ENCODE data around the gene CLDN7.

Gene CLDN7

DNA sequence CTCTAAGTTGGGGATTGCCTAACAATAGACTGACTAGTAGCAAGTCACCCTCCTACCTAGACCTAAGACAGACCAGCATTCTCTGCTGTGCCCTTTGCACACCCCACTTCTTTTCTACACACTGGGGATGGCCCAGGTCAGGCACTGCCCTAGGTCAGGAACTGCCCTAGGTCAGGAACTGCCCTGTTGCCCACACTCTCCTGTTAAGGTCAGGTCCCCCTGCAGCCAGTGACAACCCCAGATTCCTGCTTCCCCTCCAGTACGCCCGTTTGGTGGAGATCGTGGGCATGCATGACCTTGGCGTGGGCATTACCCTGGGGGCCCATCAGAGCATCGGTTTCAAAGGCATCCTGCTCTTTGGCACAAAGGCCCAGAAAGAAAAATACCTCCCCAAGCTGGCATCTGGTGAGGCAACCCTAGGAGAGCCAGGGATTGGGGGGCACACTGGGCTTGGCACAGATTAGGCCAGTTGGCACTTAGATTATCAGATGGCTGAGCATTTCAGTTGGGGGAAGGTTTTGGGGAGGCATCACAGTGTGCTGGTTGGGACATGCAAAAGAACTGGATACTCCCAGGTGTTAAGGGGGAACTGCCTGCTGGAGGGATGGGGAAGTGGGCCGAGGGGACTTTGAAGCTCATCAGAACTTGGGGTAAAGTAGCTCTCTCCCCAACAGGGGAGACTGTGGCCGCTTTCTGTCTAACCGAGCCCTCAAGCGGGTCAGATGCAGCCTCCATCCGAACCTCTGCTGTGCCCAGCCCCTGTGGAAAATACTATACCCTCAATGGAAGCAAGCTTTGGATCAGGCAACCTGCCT is 40.8 kb downstream of the CLDN7 start:
- no peak for DNase-seq (ENCODE audit: low read depth in 2 of 2, low spot score in 1 of 2)

DNA sequence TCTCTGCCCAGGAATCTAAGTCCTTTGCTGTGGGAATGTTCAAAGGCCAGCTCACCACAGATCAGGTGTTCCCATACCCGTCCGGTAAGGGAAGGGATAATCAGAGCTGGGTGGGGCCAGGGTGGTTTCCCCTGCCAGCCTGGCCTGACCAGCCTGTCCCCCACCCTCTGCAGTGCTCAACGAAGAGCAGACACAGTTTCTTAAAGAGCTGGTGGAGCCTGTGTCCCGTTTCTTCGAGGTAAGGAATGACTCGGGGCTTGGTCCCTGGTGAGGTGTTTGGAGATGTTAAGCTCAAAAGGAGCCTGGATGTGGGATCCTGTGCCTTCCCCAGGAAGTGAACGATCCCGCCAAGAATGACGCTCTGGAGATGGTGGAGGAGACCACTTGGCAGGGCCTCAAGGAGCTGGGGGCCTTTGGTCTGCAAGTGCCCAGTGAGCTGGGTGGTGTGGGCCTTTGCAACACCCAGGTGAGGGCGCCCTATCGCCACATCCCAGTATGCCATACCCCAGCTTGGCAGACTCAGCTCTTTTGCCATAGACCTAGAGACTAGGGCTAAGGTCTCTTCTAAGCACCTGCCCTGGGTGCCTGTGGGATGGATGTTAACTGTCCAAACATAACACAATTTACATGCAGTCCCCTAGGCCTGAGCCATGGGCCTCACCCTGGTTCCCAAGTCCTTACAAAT is 41.5 kb downstream of the CLDN7 start:
- DNase-seq (ENCODE audit: low read depth in 2 of 2, low spot score in 1 of 2): no peak

DNA sequence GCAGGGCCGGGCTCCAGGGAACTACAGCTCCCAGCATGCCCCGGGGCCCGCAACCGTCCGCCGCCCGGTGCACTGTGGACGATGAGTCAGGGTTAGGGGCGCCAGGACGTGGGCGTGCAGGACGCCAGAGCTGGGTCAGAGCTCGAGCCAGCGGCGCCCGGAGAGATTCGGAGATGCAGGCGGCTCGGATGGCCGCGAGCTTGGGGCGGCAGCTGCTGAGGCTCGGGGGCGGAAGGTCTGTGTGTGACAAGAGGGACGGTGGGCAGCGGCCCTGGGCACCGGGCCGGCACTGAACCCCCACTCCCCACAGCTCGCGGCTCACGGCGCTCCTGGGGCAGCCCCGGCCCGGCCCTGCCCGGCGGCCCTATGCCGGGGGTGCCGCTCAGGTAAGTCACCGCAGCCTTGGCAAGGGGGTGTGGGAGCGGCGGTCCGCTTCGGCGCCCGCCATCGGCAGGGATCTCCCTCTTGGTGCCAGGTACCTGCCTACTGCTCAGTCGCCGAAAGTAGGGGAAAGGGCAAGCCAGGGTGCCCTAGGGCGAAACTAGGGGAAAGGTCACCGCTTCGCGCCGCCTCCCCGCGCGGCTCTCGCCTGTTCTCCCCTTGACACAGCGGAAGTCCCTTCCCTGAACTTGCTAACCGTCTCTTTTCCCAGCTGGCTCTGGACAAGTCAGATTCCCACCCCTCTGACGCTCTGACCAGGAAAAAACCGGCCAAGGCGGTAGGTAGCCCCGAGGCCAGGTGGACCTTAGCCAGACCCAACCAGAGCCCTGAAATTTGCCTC is 42.3 kb downstream of the CLDN7 start, which contains the start of the genes ACADVL and DLG4:
ACADVL (plus strand) TSS at position 127 of the 781 bp plus-strand sequence; CDS start at position 174, 47 bp downstream.
DLG4 (minus strand) TSS at position 25 of the 781 bp plus-strand sequence.
- DNase-seq (ENCODE audit: low read depth in 2 of 2, low spot score in 1 of 2): peak; percentile 58 to 61

DNA sequence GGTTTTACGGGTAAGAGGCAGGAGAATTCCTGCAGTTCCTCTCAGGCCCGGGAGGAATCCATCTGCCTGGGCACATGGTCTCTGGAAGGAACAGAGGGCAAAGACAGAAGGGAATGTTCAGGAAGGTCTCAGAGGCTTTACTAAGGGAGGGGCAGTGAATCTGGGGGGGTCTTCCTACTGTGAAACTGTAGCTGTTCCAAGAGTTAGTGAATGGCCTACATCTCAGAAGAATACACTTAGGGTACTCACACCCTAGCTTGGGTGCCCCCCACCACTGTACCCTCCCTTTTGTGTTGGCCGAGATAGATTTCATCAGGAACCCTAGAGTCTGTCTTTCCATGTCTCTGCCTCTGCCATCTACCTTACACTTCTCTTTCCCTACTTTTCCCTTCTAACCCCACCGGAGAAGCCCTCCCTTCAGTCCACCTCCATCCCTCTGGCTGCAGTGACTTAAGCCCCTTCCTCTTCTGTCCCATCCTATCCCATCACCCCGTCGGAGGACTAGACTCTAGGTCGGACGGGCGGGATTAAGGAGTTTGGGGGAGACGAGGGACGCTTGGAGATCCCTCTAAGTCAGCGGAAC is 43.0 kb downstream of the CLDN7 start:
- DNase-seq (ENCODE audit: low read depth in 2 of 2, low spot score in 1 of 2): no peak

DNA sequence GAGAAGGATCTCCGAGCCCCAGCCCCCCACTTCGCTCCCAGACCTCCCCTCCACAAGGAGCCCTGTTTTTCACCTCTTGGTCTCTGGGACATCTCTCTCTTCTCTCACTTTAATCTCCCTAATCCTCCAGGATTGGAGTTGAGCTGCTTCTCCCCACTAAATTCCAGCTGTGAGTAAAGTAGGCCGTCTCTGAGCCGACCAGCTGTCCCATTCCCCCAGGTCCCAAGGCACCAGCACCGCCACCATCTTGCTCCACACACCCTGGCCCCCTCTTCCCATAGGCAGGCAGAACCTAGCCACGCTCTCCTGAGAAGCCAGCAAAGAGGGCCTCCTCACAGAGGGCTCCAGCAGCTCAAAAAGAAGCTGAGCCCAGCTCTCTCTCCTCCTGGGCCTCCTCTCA is 43.5 kb downstream of the CLDN7 start:
- DNase-seq (ENCODE audit: low read depth in 2 of 2, low spot score in 1 of 2): no peak

DNA sequence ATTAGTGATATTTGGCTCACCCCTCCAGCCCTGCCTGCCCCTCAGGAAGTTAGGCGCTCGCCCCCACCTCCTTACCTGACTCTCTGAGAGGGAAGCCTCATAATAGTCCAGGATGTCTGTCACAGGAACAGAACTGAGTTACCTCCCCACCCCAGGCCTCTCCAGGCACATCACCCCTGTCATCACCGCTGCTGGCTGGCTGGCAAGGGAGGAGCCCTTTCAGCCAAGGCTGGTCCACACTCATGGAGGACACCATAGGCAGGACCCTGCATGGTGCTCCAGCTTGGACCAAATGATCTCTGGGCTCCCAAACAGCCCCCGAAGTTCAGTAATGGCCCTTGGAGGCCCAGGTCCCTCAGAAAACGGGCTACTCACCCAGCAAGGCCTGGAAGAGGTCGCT is 44.1 kb downstream of the CLDN7 start:
- DNase-seq (ENCODE audit: low read depth in 2 of 2, low spot score in 1 of 2): no peak

DNA sequence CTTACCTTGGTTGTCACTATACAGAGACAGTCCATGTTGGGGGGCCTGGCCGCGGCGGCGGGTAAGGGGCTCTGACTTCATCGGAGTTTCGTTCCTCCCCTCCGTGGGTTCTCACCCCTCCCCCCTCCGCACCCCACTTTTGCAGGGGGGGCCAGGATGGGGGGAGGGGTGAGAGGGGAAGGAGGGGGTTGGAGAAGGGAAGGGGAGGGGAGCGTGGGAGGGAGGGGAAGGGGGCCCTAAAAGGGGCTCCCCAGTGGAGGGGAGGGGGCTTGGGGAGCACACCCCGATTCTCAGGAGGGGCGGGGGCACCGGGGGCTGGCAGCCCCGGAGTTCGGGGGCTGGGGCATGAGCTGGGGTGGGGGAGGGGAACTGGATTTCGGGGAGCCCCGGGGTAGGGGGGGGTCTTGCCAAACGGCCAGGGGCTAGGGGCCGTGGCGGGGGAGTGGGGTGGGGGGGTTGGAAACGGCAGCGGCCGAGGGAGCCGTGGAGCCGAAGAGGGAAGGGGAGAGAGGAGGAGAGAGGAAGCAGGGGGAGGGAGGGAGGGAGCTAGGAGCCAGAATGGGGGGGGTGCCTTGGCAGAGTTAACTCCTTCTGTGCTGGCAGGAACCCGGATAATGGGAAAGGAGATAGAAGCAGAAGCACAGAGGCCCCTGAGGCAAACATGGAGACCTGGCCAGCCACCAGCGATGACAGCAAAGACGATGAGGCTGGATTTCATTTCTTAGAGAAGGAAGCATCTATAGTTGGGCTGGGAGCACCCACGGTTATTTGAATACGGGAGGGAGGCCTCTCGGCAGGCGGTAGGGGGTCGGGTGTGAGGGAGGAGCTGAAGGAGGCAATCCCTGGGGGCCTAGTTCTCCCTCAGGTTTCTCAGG is 44.9 kb downstream of the CLDN7 start:
- DNase-seq (ENCODE audit: low read depth in 2 of 2, low spot score in 1 of 2): no peak

DNA sequence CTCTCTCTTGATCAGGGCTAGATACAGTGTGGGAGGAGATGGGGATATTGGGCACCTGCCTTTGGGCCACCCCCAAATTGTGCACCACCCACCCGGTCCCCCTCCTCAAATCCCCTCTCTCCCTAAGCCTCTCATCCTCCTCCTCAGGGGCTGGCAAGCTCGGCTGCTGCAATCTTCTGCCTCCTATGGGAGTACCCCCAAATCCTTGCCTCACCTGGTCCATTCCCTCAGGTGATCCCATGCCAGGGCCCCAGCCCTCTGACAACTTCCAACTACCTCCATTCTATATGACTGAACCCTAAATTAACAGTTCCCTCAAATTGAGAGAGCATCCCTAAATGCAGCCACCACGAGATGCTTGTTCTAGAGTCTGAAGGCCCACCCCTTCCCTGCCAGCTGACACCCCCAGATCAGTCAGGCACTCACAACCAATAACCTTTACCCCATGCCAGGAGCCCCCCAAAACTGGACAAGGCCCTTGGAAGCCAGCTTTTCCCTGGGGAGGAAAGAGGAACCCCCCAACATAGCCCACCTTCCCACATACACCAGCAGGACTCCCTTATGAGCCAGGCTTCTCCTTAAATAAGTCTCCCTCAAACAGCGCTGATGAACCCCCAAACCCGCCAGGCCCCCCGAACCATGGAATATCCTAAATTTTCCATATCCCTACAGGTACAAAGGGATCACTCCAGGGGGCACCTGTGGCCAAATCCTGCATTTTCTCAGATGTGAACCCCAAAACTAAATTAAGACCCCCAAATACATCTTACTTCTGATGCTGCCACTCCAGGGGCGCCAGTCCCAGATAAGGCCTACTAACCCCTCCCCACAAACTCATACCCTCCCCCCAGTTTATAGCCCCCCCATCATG is 45.8 kb downstream of the CLDN7 start:
- DNase-seq (ENCODE audit: low read depth in 2 of 2, low spot score in 1 of 2): no peak

DNA sequence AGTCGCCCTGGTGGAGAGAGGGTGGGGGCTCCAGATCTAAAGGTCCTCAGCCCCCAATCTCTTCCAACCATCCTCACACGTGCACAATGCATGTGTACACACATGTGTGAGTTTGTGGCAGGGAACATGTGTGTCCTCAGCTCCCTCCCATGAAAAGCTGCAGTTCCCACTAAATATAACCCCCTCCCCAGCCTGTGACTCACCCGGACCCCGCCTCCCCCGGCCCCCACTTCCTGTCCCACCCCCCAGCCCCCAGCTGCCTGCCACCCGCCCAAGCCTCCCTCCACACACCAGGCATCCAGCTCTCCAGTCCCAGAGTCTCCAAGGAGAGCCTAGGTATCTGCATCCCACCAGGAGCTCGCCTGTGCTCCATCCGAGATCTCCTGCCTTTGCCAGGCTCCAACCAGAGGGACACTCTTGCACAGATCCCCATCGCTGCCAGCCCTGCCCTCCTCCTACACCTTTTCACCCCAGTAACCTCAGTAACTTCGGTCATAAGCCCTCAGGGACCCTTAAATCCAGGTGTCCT is 46.6 kb downstream of the CLDN7 start:
- DNase-seq (ENCODE audit: low read depth in 2 of 2, low spot score in 1 of 2): no peak

DNA sequence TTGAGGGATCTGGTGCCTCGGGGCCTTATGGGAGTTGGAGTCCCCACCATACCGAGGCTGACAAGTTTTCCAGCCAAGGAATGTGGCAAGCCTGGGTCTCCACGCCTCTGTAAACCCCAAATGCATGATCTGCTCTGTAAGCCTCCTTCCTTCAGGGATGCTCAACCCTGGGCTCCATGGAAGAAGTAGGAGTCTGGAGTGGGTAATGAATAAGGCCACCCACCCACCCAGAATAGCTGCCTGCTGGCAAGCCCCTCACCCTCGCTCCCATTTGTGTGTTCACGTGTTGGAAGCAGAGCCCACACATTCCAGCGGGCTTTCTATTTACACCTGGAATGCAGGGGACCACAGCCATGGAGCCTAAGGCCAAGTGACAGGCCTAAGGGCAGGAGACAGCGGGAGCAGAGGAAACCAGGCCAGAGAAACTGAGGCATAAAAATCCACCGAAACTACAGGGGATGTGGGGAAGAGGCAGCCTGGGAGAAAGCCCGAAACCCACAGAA is 47.1 kb downstream of the CLDN7 start:
- DNase-seq (ENCODE audit: low read depth in 2 of 2, low spot score in 1 of 2): no peak

DNA sequence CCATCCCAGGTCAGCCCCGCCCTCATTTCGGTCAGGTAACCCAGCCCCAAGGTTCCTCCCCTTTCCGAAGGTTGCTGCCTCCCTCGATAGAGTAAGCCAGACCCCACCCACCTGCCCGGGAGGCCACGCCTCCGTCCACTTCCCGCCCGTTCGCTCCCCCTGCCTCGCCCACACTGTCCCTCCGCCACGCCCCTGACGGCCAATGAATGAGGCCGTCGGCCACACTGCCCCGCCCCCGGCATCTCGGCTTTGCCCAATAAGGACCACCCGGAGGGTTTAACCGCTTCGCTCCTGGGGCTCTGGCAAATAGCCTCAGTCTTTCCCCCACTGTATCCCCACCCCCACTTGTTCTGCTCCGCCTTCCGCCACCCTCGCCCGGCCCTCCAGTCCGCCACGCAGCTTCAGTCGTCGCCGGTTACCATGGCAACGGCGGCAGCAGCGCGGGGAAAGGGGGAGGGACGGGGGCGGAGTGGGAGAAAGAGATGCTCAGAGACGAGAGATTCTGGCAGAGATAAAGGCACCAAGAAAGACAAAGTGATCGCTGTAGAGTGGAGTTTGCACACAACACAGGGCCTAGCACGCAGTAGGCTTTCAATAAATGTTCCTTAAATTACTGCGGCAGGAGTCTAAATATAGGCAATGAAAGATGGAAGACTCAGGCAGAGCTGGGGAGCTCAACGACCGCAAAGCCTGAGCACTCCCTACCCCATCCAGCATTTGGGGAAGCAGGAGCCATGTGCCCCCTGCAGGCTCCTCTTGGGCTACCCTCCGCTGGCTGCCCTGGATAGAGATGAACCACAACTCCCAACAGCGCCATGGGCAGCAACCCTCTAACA is 47.8 kb downstream of the CLDN7 start:
- peak; percentile 97 to 98 for DNase-seq (ENCODE audit: low read depth in 2 of 2, low spot score in 1 of 2)

DNA sequence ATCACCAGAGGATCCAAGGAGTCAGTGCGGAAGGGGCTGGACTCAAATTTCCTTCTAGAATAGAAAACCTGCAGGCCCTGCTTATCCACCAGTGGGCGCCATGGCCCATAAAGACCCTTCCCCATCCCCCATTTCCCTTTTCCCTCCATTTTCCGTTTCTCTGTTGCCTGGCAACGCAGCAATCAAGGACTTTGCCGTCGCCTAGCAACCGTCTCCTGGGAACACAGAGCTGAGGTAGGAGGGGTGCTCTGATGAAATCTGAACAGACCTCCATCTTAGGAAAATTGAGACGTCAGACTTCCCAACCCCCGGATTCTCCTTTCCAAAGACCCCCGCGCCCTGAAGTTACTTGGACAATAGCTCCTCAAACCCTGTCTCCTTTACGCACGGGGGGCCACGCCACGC is 48.4 kb downstream of the CLDN7 start:
- DNase-seq (ENCODE audit: low read depth in 2 of 2, low spot score in 1 of 2): no peak

DNA sequence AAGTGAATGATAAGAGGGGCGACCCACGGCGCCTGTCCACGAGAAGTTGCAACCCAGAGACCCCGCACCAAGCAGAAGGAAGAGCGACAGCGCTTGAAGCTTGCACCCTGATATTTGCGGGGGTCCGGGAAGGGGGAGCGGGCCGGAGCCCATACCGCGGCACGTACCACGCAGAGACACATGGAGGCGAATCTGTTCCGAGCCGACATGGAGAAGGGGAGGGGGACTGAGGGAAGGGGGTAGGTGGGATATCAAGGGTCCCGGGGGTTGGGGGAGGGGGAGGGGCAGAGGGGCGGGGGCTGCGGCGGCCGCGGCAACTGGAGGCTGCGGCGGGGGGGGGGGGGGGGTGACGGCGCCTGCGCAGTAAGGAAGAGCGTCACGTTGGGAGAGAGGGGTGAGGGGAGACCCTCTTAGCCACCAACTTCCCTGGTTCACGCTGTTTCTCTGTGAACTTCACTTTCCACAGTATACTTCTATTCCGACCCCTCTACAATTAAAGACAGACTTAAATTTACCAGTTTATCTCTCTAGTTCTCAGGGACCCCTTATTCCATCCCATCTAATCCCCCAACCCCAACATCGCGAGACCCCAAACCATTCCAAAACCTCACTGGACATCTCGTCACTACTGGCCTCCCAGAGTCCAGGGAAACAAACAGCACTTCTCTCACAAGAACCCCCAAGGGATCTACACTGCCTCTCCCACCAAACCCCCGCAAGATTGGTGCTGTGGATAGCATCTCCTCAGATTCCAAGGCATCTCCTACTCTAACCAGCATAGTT is 50.6 kb downstream of the CLDN7 start:
- no peak for DNase-seq (ENCODE audit: low read depth in 2 of 2, low spot score in 1 of 2)
